ENCODE results near the gene WWOX. TPM values are rescaled to one million over a fixed set of nuclear protein-coding genes. Genes with fewer than 3 reads are reported as not detected.

Gene WWOX
- total and polyA plus RNA-seq, 2 donors (not counting 1 experiment from before 2014, with no cell fraction given): 10.5 to 42.3 TPM

DNA sequence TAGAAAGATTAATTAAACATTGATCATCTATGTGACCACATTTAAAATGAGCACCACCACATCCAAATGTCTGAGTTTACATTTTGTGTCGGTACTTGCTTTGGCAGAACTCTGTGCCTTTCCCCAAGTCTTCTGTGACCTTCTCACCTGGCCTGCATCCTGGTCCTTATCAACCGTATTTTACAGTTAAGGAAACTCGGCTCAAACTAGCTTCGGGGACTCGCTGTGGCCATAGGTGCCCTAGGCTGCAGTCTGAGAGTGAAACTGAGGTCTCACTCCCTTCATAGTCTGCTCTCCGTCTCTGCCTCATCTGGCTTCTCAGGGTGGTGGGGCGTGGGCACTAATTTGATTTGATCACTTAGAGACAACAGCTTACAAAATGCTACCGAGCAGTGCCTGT lies 555.5 kb downstream of the WWOX start:
- Mint-ChIP-seq H3K9me3 (ENCODE audit: insufficient read depth) (no peaks in the 10 kb centered on the region), H3K27me3 (peaks cover 4% of the 10 kb centered on the region), H3K4me3 (no peak overlapping the region), H3K4me1 (peaks cover 6% of the 10 kb centered on the region), H3K27ac (no peak overlapping the region)
- POLR2A ChIA-PET: no interaction called here
- Histone ChIP-seq H3K27me3 (replicated peaks in 1 of 4; ENCODE audit: control extremely low read depth in 1 of 4, control insufficient read depth in 3 of 4, insufficient read depth in 4 of 4, low read length in 3 of 4) (no peaks in the 10 kb centered on the region), H3K36me3 (replicated peaks in 1 of 2; ENCODE audit: control extremely low read depth in 1 of 2, control insufficient read depth in 1 of 2, extremely low read depth in 1 of 2, insufficient read depth in 2 of 2, low read length in 1 of 2) (no peaks in the 10 kb centered on the region), H4K20me1 (ENCODE audit: control insufficient read depth, insufficient read depth, low read length, poor library complexity, severe bottlenecking) (no peaks in the 10 kb centered on the region), H3K4me2 (replicated peaks; ENCODE audit: low read depth, low read length, poor library complexity, severe bottlenecking) (no peak overlapping the region), H3K4me1 (ENCODE audit: control insufficient read depth in 2 of 2, insufficient read depth in 2 of 2, low read length in 2 of 2) (no peaks in the 10 kb centered on the region), H3K4me3 (ENCODE audit: control extremely low read depth in 1 of 5, extremely low read depth in 1 of 5, insufficient read depth in 1 of 5, low read depth in 2 of 5, low read length in 4 of 5) (no peak overlapping the region), H3K27ac (ENCODE audit: low read length in 2 of 2) (no peak overlapping the region), H3K79me2 (ENCODE audit: control insufficient read depth, insufficient read depth, low read length) (no peaks in the 10 kb centered on the region), H3K9me3 (ENCODE audit: control extremely low read depth in 1 of 3, control insufficient read depth in 2 of 3, insufficient read depth in 1 of 3, low read length in 2 of 3) (no peaks in the 10 kb centered on the region), H2AFZ (ENCODE audit: insufficient read depth, low read depth, low read length, poor library complexity, severe bottlenecking) (no peak overlapping the region), H3K9ac (ENCODE audit: low read length) (no peak overlapping the region)
- TF ChIP-seq, protein P1, sequence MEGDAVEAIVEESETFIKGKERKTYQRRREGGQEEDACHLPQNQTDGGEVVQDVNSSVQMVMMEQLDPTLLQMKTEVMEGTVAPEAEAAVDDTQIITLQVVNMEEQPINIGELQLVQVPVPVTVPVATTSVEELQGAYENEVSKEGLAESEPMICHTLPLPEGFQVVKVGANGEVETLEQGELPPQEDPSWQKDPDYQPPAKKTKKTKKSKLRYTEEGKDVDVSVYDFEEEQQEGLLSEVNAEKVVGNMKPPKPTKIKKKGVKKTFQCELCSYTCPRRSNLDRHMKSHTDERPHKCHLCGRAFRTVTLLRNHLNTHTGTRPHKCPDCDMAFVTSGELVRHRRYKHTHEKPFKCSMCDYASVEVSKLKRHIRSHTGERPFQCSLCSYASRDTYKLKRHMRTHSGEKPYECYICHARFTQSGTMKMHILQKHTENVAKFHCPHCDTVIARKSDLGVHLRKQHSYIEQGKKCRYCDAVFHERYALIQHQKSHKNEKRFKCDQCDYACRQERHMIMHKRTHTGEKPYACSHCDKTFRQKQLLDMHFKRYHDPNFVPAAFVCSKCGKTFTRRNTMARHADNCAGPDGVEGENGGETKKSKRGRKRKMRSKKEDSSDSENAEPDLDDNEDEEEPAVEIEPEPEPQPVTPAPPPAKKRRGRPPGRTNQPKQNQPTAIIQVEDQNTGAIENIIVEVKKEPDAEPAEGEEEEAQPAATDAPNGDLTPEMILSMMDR (IDR thresholded peaks at IDR 0.05): no peak
- no peak for TF ChIP-seq EZH2 (IDR thresholded peaks at IDR 0.05; ENCODE audit: borderline replicate concordance, insufficient read depth, low read depth, low read length, poor library complexity, severe bottlenecking)
- CTCF ChIA-PET: no interaction called here
- intact Hi-C loops (cut with micrococcal nuclease): no loop called here
- 96% methylated on average over 6 of the region's 8 CpGs for WGBS (ENCODE audit: insufficient coverage)
- DNase-seq (no peak), ATAC-seq (ENCODE audit: low read depth) (no peak)

DNA sequence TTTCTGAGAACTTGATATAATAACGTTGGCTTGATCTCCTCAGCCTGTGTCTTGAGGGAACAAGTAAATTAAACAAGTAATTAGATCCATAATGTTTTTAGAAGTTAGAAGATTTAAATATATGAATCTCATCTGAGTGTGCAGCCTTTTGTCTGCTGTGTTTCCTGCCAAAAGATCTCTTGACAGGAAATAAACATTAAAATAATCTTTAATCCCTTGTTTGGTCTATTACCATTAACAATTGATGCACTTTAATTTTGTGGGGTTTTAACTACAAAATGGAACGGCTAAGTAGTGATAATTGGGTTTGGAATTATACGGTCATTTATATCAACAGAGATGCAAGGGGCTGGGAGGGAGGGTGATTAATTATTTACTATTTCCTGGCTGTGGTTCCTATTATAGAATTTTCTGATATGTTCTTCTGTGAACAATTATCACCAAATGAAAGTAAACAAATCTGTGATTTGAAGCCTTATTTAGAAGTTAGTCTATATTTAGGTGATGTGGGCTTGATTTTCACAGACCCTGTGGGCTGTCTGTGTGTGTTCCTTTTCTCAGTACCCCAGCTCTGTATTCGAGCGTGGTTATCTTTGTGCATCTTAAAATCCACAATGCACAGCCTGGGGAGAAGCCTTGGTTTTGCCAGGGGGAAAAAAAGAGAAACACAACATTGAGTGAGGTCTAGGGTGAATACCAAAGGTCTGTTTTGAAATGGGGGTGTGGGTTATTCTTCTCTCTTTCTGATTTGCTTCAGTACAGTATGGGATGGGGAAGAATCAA lies 556.1 kb downstream of the WWOX start:
- H3K36me3 ChIP-seq (replicated peaks in 1 of 2; ENCODE audit: control extremely low read depth in 1 of 2, control insufficient read depth in 1 of 2, extremely low read depth in 1 of 2, insufficient read depth in 2 of 2, low read length in 1 of 2): no peaks in the 10 kb centered on the region
- Mint-ChIP-seq H3K4me1 (peaks cover 6% of the 10 kb centered on the region), H3K4me3 (no peak overlapping the region), H3K27ac (no peak overlapping the region), H3K27me3 (peaks cover 4% of the 10 kb centered on the region), H3K9me3 (ENCODE audit: insufficient read depth) (no peaks in the 10 kb centered on the region)
- intact Hi-C loops (cut with micrococcal nuclease): no loop called here
- no peaks in the 10 kb centered on the region for H3K4me1 ChIP-seq (ENCODE audit: control insufficient read depth in 2 of 2, insufficient read depth in 2 of 2, low read length in 2 of 2)
- no peak overlapping the region for H3K27ac ChIP-seq (ENCODE audit: low read length in 2 of 2)
- no peak overlapping the region for H2AFZ ChIP-seq (ENCODE audit: insufficient read depth, low read depth, low read length, poor library complexity, severe bottlenecking)
- DNase-seq (no peak), ATAC-seq (ENCODE audit: low read depth) (no peak)
- no peak overlapping the region for H3K4me2 ChIP-seq (replicated peaks; ENCODE audit: low read depth, low read length, poor library complexity, severe bottlenecking)
- TF ChIP-seq, protein P1 (IDR thresholded peaks at IDR 0.05): no peak
- no peak for TF ChIP-seq EZH2 (IDR thresholded peaks at IDR 0.05; ENCODE audit: borderline replicate concordance, insufficient read depth, low read depth, low read length, poor library complexity, severe bottlenecking)
- WGBS (ENCODE audit: insufficient coverage): 80% methylated on average over 1 of the region's 5 CpGs
- H3K4me3 ChIP-seq (ENCODE audit: control extremely low read depth in 1 of 5, extremely low read depth in 1 of 5, insufficient read depth in 1 of 5, low read depth in 2 of 5, low read length in 4 of 5): no peak overlapping the region
- CTCF ChIA-PET: no interaction called here
- no peak overlapping the region for H3K9ac ChIP-seq (ENCODE audit: low read length)
- no peaks in the 10 kb centered on the region for H3K27me3 ChIP-seq (replicated peaks in 1 of 4; ENCODE audit: control extremely low read depth in 1 of 4, control insufficient read depth in 3 of 4, insufficient read depth in 4 of 4, low read length in 3 of 4)
- no peaks in the 10 kb centered on the region for H4K20me1 ChIP-seq (ENCODE audit: control insufficient read depth, insufficient read depth, low read length, poor library complexity, severe bottlenecking)
- H3K79me2 ChIP-seq (ENCODE audit: control insufficient read depth, insufficient read depth, low read length): no peaks in the 10 kb centered on the region
- POLR2A ChIA-PET: no interaction called here
- no peaks in the 10 kb centered on the region for H3K9me3 ChIP-seq (ENCODE audit: control extremely low read depth in 1 of 3, control insufficient read depth in 2 of 3, insufficient read depth in 1 of 3, low read length in 2 of 3)
